Keratinocyte (primary cell): ENCODE measurements around the gene UCKL1.
"Not testable (repeated sequence)": the region's sequence is repeated elsewhere in the genome, so short reads cannot be mapped to it uniquely, and the experiment has no call there.

Source experiments
- CTCF ChIP-seq, 3 experiments: IDR thresholded peaks in 1 of 3; conservative IDR thresholded peaks in 1 of 3; optimal IDR thresholded peaks in 1 of 3; 2 replicates in 2 of 3; 3 replicates in 1 of 3; pipeline versions ENCODE3 to v1.5.1; 2011; ENCODE audit warnings: low read length in 3 of 3, mild to moderate bottlenecking in 3 of 3, moderate library complexity in 2 of 3, control low read depth in 1 of 3, inconsistent platforms in 1 of 3; ENCODE audit not compliant: insufficient read depth in 2 of 3; ENCODE audit errors: extremely low read depth in 1 of 3
- EZH2 ChIP-seq: IDR thresholded peaks from one replicate; pipeline ENCODE4 v1.6.1; 2012; ENCODE audit warnings: inconsistent platforms, mild to moderate bottlenecking, low read length, moderate library complexity

- TF ChIP-seq CTCF (optimal IDR thresholded peaks at IDR 0.05 in 1 of 3, IDR thresholded peaks at IDR 0.05 in 1 of 3, conservative IDR thresholded peaks at IDR 0.05 in 1 of 3; ENCODE audit: extremely low read depth in 1 of 3, insufficient read depth in 2 of 3, low read length in 3 of 3); EZH2: not testable (repeated sequence)
These were observed 4.7 kb upstream of the UCKL1 start for GRCh38 chr20:63960654-63961621.
